HG03520 (cell line): ENCODE measurements around the gene SVEP1.

Experiments
- ATAC-seq: cut with Tn5 transposase; IDR thresholded peaks from one replicate; pipeline ENCODE4 v1.9.1; 2021; ENCODE audit warnings: mild to moderate bottlenecking, moderate library complexity; ENCODE audit not compliant: unreplicated experiment

The SVEP1 gene

GRCh38 chr9:110328763-110329162, 250.8 kb downstream of the SVEP1 start:
- ATAC-seq = no peak

- ATAC-seq = no peak
Measured at GRCh38 chr9:110327716-110328115, 251.8 kb downstream of the SVEP1 start.

- no peak for ATAC-seq
Measured at GRCh38 chr9:110323818-110324217, 255.7 kb downstream of the SVEP1 start.

- no peak for ATAC-seq
Measured at GRCh38 chr9:110320651-110321445, 258.7 kb downstream of the SVEP1 start.

GRCh38 chr9:110319781-110320492, 259.6 kb downstream of the SVEP1 start:
- no peak for ATAC-seq

GRCh38 chr9:110317911-110318310, 261.6 kb downstream of the SVEP1 start:
- ATAC-seq = no peak

GRCh38 chr9:110316261-110317075, 263.1 kb downstream of the SVEP1 start:
- peak; percentile 98 for ATAC-seq
